ENCODE results near the gene SCAF11. TPM values are rescaled to one million over a fixed set of nuclear protein-coding genes. Genes with fewer than 3 reads are reported as not detected.

SCAF11 gene
- total and polyA plus RNA-seq, 2 experiments from 2014 or later: 49.7 to 123 TPM

GRCh38 chr12:45913631-45914030 is 76.7 kb downstream of the SCAF11 start:
- Histone ChIP-seq H2AFZ (no peak overlapping the region), H3K36me3 (replicated peaks; ENCODE audit: insufficient read depth, low read depth) (no peaks in the 10 kb centered on the region), H3K4me2 (no peak overlapping the region), H3K4me3 (no peak overlapping the region), H3K27ac (no peak overlapping the region), H3K27me3 (no peaks in the 10 kb centered on the region), H4K20me1 (ENCODE audit: insufficient read depth, poor library complexity, severe bottlenecking) (no peaks in the 10 kb centered on the region), H3K9me2 (replicated peaks; ENCODE audit: insufficient read depth) (no peaks in the 10 kb centered on the region), H3K9me3 (ENCODE audit: low read depth) (no peaks in the 10 kb centered on the region), H3K4me1 (ENCODE audit: insufficient read depth) (peaks cover 6% of the 10 kb centered on the region), H3K79me2 (no peaks in the 10 kb centered on the region)
- DNase-seq (ENCODE audit: low spot score): no peak
- no peak for TF ChIP-seq CTCF (IDR thresholded peaks at IDR 0.05; ENCODE audit: poor library complexity)
- no peak for TF ChIP-seq EZH2phosphoT487 (IDR thresholded peaks at IDR 0.05; ENCODE audit: low read depth, severe bottlenecking, unreplicated experiment)
- no peak for TF ChIP-seq EZH2 (IDR thresholded peaks at IDR 0.05; ENCODE audit: borderline replicate concordance)
- 64% methylated on average over 2 of the region's 2 CpGs for WGBS (ENCODE audit: low lambda C conversion rate, missing lambda C conversion rate)

GRCh38 chr12:45912774-45913173 is 77.6 kb downstream of the SCAF11 start:
- Histone ChIP-seq H3K9me3 (ENCODE audit: low read depth) (no peaks in the 10 kb centered on the region), H3K27me3 (no peaks in the 10 kb centered on the region)
- no peak for DNase-seq (ENCODE audit: low spot score)

GRCh38 chr12:45909041-45909713 is 81.2 kb downstream of the SCAF11 start:
- H3K9me2 ChIP-seq (replicated peaks; ENCODE audit: insufficient read depth): no peaks in the 10 kb centered on the region
- peaks cover 9% of the 10 kb centered on the region for H3K4me1 ChIP-seq (ENCODE audit: insufficient read depth)
- H3K4me3 ChIP-seq: no peak overlapping the region
- no peak overlapping the region for H3K27ac ChIP-seq
- H3K4me2 ChIP-seq: no peak overlapping the region
- no peak overlapping the region for H2AFZ ChIP-seq
- H3K79me2 ChIP-seq: no peaks in the 10 kb centered on the region
- no peak for TF ChIP-seq CTCF (IDR thresholded peaks at IDR 0.05; ENCODE audit: poor library complexity)
- no peak for TF ChIP-seq EZH2phosphoT487 (IDR thresholded peaks at IDR 0.05; ENCODE audit: low read depth, severe bottlenecking, unreplicated experiment)
- TF ChIP-seq EZH2 (IDR thresholded peaks at IDR 0.05; ENCODE audit: borderline replicate concordance): no peak
- H3K27me3 ChIP-seq: no peaks in the 10 kb centered on the region
- WGBS (ENCODE audit: low lambda C conversion rate, missing lambda C conversion rate): 59% methylated on average over 4 of the region's 4 CpGs
- H4K20me1 ChIP-seq (ENCODE audit: insufficient read depth, poor library complexity, severe bottlenecking): no peaks in the 10 kb centered on the region
- DNase-seq (ENCODE audit: low spot score): no peak
- no peaks in the 10 kb centered on the region for H3K9me3 ChIP-seq (ENCODE audit: low read depth)
- no peaks in the 10 kb centered on the region for H3K36me3 ChIP-seq (replicated peaks; ENCODE audit: insufficient read depth, low read depth)

More at GRCh38 chr12:45912774-45913173, 77.6 kb downstream of the SCAF11 start:
- TF ChIP-seq CTCF (IDR thresholded peaks at IDR 0.05; ENCODE audit: poor library complexity) (no peak), EZH2phosphoT487 (IDR thresholded peaks at IDR 0.05; ENCODE audit: low read depth, severe bottlenecking, unreplicated experiment) (no peak), EZH2 (IDR thresholded peaks at IDR 0.05; ENCODE audit: borderline replicate concordance) (no peak)
- WGBS (ENCODE audit: low lambda C conversion rate, missing lambda C conversion rate): 62% methylated on average over 3 of the region's 3 CpGs
- Histone ChIP-seq H3K4me3 (no peak overlapping the region), H3K9me2 (replicated peaks; ENCODE audit: insufficient read depth) (no peaks in the 10 kb centered on the region), H3K4me2 (no peak overlapping the region), H2AFZ (no peak overlapping the region), H3K27ac (no peak overlapping the region), H3K36me3 (replicated peaks; ENCODE audit: insufficient read depth, low read depth) (no peaks in the 10 kb centered on the region), H3K4me1 (ENCODE audit: insufficient read depth) (peaks cover 6% of the 10 kb centered on the region), H4K20me1 (ENCODE audit: insufficient read depth, poor library complexity, severe bottlenecking) (no peaks in the 10 kb centered on the region), H3K79me2 (no peaks in the 10 kb centered on the region)

Data from hepatocyte (in vitro differentiated cells).